HL-60 (cell line): ENCODE measurements around the gene ENPEP.

ENCODE experiments used
- DNase-seq, 2 experiments: peaks; one replicate each; pipeline ENCODE4 v3.0.0-alpha.2; 2010 to 2020; ENCODE audit warnings: low read depth in 1 of 2, low spot score in 1 of 2
- H3K27ac ChIP-seq: fragments of 250-450 bp; sonication (Bioruptor Pico); replicated peaks from 2 replicates; pipeline ENCODE4 v1.5.1; 2020; ENCODE audit warnings: mild to moderate bottlenecking, moderate library complexity
- H3K27me3 ChIP-seq: fragments of 250-450 bp; sonication (Bioruptor Pico); 2 replicates; pipeline ENCODE4 v1.5.1; 2021; ENCODE audit warnings: mild to moderate bottlenecking, moderate library complexity; ENCODE audit not compliant: insufficient read depth, poor library complexity, severe bottlenecking
- H3K4me3 ChIP-seq: replicated peaks from 2 replicates; pipeline ENCODE4 v1.5.1; 2011; ENCODE audit warnings: mild to moderate bottlenecking, control low read depth, low read length; ENCODE audit not compliant: insufficient read depth
- GABPA ChIP-seq: IDR thresholded peaks from 2 replicates; pipeline ENCODE4 v1.6.1; 2012; ENCODE audit warnings: low read depth
- POLR2AphosphoS5 ChIP-seq: IDR thresholded peaks from 2 replicates; pipeline ENCODE4 v1.6.1; 2012; ENCODE audit warnings: low read depth
- SPI1 ChIP-seq: IDR thresholded peaks from 2 replicates; pipeline ENCODE4 v1.6.1; 2012; ENCODE audit warnings: low read depth, mild to moderate bottlenecking, borderline replicate concordance
- TF ChIP-seq, protein P1 (sequence below): IDR thresholded peaks from one replicate; pipeline ENCODE4 v1.5.1; 2011; ENCODE audit warnings: low read length, control low read depth, inconsistent platforms; ENCODE audit not compliant: insufficient read depth
- TF ChIP-seq, protein P2 (sequence below): IDR thresholded peaks from 2 replicates; pipeline ENCODE4 v1.6.1; 2012; ENCODE audit warnings: low read depth; ENCODE audit not compliant: insufficient replicate concordance

Gene ENPEP

DNA sequence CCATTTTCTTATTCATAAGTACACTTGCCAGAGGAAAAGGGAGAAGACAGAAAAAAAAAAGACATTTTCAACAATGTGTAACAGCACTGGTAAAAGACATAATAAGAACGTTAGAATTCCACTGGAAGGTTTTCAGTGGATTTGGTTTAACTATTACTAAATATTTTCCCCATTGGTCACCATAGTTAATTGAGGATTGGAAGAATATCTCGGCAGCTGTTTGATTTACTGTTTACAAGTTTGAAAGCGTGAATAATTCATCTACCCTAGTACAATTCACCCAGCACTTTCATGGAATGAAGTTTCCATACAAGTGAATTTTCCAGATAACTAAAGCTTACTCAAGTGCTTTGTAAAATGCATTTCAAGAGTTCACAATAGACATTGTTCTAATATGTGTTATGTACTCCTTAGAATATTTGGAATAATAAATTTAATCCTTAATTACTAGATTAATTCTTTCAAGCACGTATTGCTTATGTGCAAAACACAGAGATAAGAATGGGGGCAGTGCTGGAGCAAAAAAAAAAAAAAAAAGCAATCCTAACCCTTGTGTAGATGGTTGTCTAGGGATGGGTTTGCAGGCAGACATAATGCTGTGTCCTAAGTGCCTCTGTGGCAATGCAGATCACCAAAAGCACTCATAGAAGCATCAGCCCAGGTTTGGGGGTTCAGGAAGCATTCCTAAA is 57.1 kb downstream of the ENPEP start:
- no peak for DNase-seq
- TF ChIP-seq POLR2AphosphoS5 (no peak), SPI1 (no peak), GABPA (no peak)

DNA sequence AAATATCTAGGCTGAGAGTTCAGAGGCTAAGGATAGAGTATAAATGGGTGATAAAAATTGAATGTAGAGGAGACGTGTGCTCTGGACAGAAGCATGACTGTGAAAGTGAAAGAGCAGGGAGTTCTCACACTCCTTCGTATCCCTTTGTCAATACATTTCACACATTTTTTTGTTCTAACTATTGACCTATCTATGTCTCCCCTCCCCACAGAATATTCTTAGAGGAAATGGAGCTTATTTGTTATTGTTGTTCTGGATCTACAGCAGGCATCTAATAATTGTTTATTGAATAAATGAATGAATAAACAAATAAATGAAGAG is 57.6 kb downstream of the ENPEP start:
- TF ChIP-seq GABPA: no peak
- TF ChIP-seq, protein P1, sequence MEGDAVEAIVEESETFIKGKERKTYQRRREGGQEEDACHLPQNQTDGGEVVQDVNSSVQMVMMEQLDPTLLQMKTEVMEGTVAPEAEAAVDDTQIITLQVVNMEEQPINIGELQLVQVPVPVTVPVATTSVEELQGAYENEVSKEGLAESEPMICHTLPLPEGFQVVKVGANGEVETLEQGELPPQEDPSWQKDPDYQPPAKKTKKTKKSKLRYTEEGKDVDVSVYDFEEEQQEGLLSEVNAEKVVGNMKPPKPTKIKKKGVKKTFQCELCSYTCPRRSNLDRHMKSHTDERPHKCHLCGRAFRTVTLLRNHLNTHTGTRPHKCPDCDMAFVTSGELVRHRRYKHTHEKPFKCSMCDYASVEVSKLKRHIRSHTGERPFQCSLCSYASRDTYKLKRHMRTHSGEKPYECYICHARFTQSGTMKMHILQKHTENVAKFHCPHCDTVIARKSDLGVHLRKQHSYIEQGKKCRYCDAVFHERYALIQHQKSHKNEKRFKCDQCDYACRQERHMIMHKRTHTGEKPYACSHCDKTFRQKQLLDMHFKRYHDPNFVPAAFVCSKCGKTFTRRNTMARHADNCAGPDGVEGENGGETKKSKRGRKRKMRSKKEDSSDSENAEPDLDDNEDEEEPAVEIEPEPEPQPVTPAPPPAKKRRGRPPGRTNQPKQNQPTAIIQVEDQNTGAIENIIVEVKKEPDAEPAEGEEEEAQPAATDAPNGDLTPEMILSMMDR: no peak
- no peak for TF ChIP-seq SPI1
- no peak for TF ChIP-seq POLR2AphosphoS5
- TF ChIP-seq, protein P2, sequence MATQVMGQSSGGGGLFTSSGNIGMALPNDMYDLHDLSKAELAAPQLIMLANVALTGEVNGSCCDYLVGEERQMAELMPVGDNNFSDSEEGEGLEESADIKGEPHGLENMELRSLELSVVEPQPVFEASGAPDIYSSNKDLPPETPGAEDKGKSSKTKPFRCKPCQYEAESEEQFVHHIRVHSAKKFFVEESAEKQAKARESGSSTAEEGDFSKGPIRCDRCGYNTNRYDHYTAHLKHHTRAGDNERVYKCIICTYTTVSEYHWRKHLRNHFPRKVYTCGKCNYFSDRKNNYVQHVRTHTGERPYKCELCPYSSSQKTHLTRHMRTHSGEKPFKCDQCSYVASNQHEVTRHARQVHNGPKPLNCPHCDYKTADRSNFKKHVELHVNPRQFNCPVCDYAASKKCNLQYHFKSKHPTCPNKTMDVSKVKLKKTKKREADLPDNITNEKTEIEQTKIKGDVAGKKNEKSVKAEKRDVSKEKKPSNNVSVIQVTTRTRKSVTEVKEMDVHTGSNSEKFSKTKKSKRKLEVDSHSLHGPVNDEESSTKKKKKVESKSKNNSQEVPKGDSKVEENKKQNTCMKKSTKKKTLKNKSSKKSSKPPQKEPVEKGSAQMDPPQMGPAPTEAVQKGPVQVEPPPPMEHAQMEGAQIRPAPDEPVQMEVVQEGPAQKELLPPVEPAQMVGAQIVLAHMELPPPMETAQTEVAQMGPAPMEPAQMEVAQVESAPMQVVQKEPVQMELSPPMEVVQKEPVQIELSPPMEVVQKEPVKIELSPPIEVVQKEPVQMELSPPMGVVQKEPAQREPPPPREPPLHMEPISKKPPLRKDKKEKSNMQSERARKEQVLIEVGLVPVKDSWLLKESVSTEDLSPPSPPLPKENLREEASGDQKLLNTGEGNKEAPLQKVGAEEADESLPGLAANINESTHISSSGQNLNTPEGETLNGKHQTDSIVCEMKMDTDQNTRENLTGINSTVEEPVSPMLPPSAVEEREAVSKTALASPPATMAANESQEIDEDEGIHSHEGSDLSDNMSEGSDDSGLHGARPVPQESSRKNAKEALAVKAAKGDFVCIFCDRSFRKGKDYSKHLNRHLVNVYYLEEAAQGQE: no peak
- no peak overlapping the region for H3K27ac ChIP-seq

More for the DNA sequence above, 57.1 kb downstream of the ENPEP start:
- no peak overlapping the region for H3K27ac ChIP-seq
- H3K27me3 ChIP-seq: no peaks in the 10 kb centered on the region
- no peak overlapping the region for H3K4me3 ChIP-seq

DNA sequence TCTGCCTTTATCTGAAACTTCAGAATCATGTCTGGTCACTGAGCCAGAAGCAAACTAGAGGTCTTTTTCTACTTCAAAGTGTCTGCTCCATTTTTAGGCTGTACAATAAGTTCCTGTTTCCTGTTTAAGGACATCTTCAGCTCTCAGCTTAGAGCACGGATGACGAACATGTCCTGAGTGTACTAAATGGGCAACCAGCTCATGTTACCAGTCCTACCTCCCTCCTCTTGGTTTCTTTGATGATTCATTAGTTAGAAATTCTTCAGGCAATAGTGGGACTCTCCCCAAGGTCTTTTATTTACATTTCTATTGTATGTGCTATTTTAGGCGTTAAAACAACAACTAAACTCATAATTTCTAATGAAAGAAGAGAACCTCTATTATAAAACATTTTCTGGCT is 58.0 kb downstream of the ENPEP start:
- no peaks in the 10 kb centered on the region for H3K27me3 ChIP-seq
- no peak for DNase-seq
- TF ChIP-seq, protein P2: no peak
- TF ChIP-seq POLR2AphosphoS5: no peak
- TF ChIP-seq, protein P1: no peak
- no peak for TF ChIP-seq GABPA
- TF ChIP-seq SPI1: no peak

More for the DNA sequence above, 57.6 kb downstream of the ENPEP start:
- DNase-seq: no peak
- H3K4me3 ChIP-seq: no peak overlapping the region
- H3K27me3 ChIP-seq: no peaks in the 10 kb centered on the region

DNA sequence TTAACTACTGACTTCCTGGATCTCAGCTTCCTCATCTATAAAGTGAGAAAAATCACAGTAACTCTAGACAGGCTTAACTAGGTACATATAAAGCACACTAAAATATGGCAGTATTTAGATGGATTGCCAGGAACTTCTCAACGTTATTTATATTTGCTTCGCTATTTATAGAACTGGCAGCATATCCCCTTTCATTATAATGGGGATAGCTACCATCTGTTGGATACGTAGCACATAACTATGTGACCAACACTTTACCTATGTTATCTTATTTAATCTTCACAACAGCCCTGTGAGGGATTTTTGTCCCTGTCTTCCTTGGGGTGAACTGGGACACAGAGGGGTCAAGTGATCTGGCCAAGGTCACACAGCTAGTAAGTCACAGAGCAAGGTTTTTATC is 64.6 kb downstream of the ENPEP start:
- TF ChIP-seq, protein P2: no peak
- TF ChIP-seq SPI1 (no peak), POLR2AphosphoS5 (no peak), GABPA (no peak)
- TF ChIP-seq, protein P1: no peak
- Histone ChIP-seq H3K27ac (no peak overlapping the region), H3K27me3 (no peaks in the 10 kb centered on the region), H3K4me3 (no peak overlapping the region)
- no peak for DNase-seq

More for the DNA sequence above, 58.0 kb downstream of the ENPEP start:
- Histone ChIP-seq H3K4me3 (no peak overlapping the region), H3K27ac (no peak overlapping the region)
